Mesenchymal stem cell (in vitro differentiated cells and primary cell): Measurements from ENCODE around the gene RARB.

Experiments
- DNase-seq: peaks from one replicate; pipeline ENCODE4 v3.0.0-alpha.2; 2013
- H2AFZ ChIP-seq: one replicate; pipeline ENCODE4 v1.6.1; 2013; ENCODE audit warnings: low read depth, mild to moderate bottlenecking, control low read depth, inconsistent platforms, low read length, moderate library complexity
- H2AK5ac ChIP-seq: 2 replicates; pipeline ENCODE4 v1.6.1; 2013; ENCODE audit warnings: low read length, moderate library complexity, mild to moderate bottlenecking, inconsistent platforms; ENCODE audit not compliant: severe bottlenecking
- H2BK120ac ChIP-seq: one replicate; pipeline ENCODE4 v1.6.1; 2013; ENCODE audit warnings: low read depth, mild to moderate bottlenecking, inconsistent platforms, low read length, moderate library complexity
- H2BK12ac ChIP-seq, 2 experiments: one replicate each; pipeline ENCODE4 v1.6.1; 2013; ENCODE audit warnings: inconsistent platforms in 2 of 2, low read length in 2 of 2, mild to moderate bottlenecking in 2 of 2, moderate library complexity in 2 of 2, control low read depth in 1 of 2
- H2BK15ac ChIP-seq: one replicate; pipeline ENCODE4 v1.6.1; 2013; ENCODE audit warnings: mild to moderate bottlenecking, low read depth, inconsistent platforms; ENCODE audit not compliant: poor library complexity, severe bottlenecking
- H2BK5ac ChIP-seq: 2 replicates; pipeline ENCODE4 v1.6.1; 2013; ENCODE audit warnings: low read depth, mild to moderate bottlenecking, low read length, control low read depth, inconsistent platforms; ENCODE audit not compliant: poor library complexity, severe bottlenecking
- H3K14ac ChIP-seq, 2 experiments: one replicate each; pipeline ENCODE4 v1.6.1; 2013; ENCODE audit warnings: inconsistent platforms in 2 of 2, low read length in 2 of 2, control low read depth in 1 of 2, mild to moderate bottlenecking in 1 of 2, moderate library complexity in 1 of 2
- H3K18ac ChIP-seq, 2 experiments: one replicate each; pipeline ENCODE4 v1.6.1; 2013; ENCODE audit warnings: inconsistent platforms in 2 of 2, low read length in 2 of 2, control low read depth in 1 of 2, low read depth in 1 of 2, mild to moderate bottlenecking in 1 of 2
- H3K23ac ChIP-seq, 2 experiments: one replicate each; pipeline ENCODE4 v1.6.1; 2013; ENCODE audit warnings: inconsistent platforms in 2 of 2, low read length in 2 of 2, mild to moderate bottlenecking in 2 of 2, moderate library complexity in 2 of 2, control low read depth in 1 of 2
- H3K27ac ChIP-seq: 2 replicates; pipeline ENCODE4 v1.5.1; 2013; ENCODE audit warnings: mild to moderate bottlenecking, moderate library complexity, low read length, control low read depth, inconsistent platforms; ENCODE audit not compliant: poor library complexity, severe bottlenecking
- H3K27me3 ChIP-seq, 2 experiments: 2 replicates each; pipeline versions ENCODE4 v1.6.1 to v1.7.0; 2013; ENCODE audit warnings: low read length in 2 of 2, mild to moderate bottlenecking in 2 of 2, moderate library complexity in 2 of 2, control low read depth in 1 of 2, inconsistent platforms in 1 of 2; ENCODE audit not compliant: control insufficient read depth in 1 of 2, insufficient read depth in 1 of 2
- H3K36me3 ChIP-seq, 2 experiments: 2 replicates each; pipeline versions ENCODE4 v1.6.1 to v1.7.0; 2013; ENCODE audit warnings: low read length in 2 of 2, control low read depth in 1 of 2, inconsistent platforms in 1 of 2, low read depth in 1 of 2, mild to moderate bottlenecking in 1 of 2; ENCODE audit not compliant: insufficient read depth in 2 of 2, control insufficient read depth in 1 of 2
- H3K4ac ChIP-seq, 2 experiments: one replicate each; pipeline ENCODE4 v1.6.1; 2013; ENCODE audit warnings: inconsistent platforms in 2 of 2, low read length in 2 of 2, mild to moderate bottlenecking in 2 of 2, moderate library complexity in 2 of 2, control low read depth in 1 of 2, low read depth in 1 of 2
- H3K4me1 ChIP-seq: 2 replicates; pipeline ENCODE4 v1.6.1; 2013; ENCODE audit warnings: low read depth, low read length, control low read depth; ENCODE audit not compliant: control insufficient read depth, insufficient read depth
- H3K4me2 ChIP-seq: 2 replicates; pipeline ENCODE4 v1.6.1; 2013; ENCODE audit warnings: low read length, mild to moderate bottlenecking, inconsistent platforms; ENCODE audit not compliant: poor library complexity, severe bottlenecking
- H3K4me3 ChIP-seq, 2 experiments: 2 replicates each; pipeline versions ENCODE4 v1.5.1 to v1.7.0; 2013; ENCODE audit warnings: low read length in 2 of 2, mild to moderate bottlenecking in 2 of 2, control low read depth in 1 of 2, low read depth in 1 of 2; ENCODE audit not compliant: insufficient read depth in 1 of 2
- H3K79me1 ChIP-seq: replicated peaks from 2 replicates; pipeline ENCODE4 v1.6.1; 2013; ENCODE audit warnings: mild to moderate bottlenecking, control low read depth, low read length, inconsistent platforms; ENCODE audit not compliant: poor library complexity, severe bottlenecking
- H3K9ac ChIP-seq: 2 replicates; pipeline ENCODE4 v1.7.0; 2013; ENCODE audit warnings: mild to moderate bottlenecking, low read length, moderate library complexity
- H3K9me3 ChIP-seq: 2 replicates; pipeline ENCODE4 v1.7.0; 2013; ENCODE audit warnings: mild to moderate bottlenecking, low read length; ENCODE audit not compliant: control insufficient read depth
- H4K8ac ChIP-seq: one replicate; pipeline ENCODE4 v1.6.1; 2013; ENCODE audit warnings: inconsistent platforms, mild to moderate bottlenecking, low read length, moderate library complexity
- H4K91ac ChIP-seq: one replicate; pipeline ENCODE4 v1.6.1; 2013; ENCODE audit warnings: mild to moderate bottlenecking, low read length, inconsistent platforms
- WGBS: methylation state at CpG from one replicate; pipeline ENCODE4 v1.1.7; 2013; ENCODE audit warnings: mixed read lengths; 5-methylcytosine and 5-hydroxymethylcytosine counted together

The RARB gene

DNA sequence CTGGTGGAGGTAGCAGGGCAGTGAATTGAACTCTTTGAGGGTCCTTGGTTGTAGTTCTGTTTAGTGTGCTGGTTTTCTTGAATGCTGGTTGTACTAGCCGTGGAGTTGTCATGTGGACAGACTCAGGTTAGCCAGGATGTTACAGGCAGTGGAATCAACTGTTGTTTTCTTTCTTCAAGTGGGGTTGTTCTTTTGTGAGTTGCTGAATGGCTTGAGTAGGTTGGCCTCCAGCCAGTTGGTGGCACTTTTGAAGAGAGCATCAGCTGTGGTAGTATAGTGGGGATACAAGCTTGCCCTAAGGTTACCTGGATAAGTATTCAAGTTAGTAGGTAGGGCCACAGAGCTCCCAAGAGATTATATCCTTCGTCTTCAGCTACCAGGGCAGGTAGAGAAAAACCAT lies 31.8 kb upstream of the RARB start:
- Histone ChIP-seq H4K91ac (no peak overlapping the region), H3K4me1 (no peaks in the 10 kb centered on the region), H3K14ac (no peak overlapping the region), H3K79me1 (no peaks in the 10 kb centered on the region), H2BK12ac (no peak overlapping the region), H3K4ac (no peak overlapping the region), H3K4me2 (no peak overlapping the region), H3K27ac (no peak overlapping the region), H3K9me3 (no peaks in the 10 kb centered on the region), H2AK5ac (no peak overlapping the region), H4K8ac (no peak overlapping the region), H3K23ac (no peak overlapping the region), H3K4me3 (no peak overlapping the region), H3K27me3 (no peaks in the 10 kb centered on the region), H3K18ac (no peak overlapping the region), H2BK5ac (no peak overlapping the region), H2AFZ (no peak overlapping the region), H2BK120ac (no peak overlapping the region), H2BK15ac (no peak overlapping the region), H3K36me3 (no peaks in the 10 kb centered on the region), H3K9ac (no peak overlapping the region)
- WGBS, result 91% methylated on average over 2 of the region's 2 CpGs
- no peak for DNase-seq

DNA sequence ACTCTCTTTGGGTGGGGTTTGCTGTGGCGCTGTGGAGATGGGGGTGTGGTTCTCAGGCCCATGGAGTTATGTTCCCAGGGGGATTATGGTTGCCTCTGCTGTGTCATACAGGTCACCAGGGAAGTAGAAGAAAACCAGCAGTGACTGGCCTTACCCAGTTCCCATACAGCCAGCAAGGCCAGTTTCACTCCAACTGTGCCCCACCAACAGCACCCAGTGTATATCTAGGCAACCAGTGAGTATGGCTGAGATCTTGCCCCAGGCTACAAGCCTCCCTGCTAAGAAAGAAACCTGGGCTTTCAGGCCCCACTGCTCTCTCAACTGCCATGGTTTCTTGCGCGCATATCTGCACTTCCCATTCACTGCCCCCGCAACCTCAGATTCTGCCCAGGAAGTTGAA lies 31.4 kb upstream of the RARB start:
- Histone ChIP-seq H2BK12ac (peak overlapping the region in 1 of 2 experiments; percentile 19), H3K27ac (no peak overlapping the region), H2BK15ac (no peak overlapping the region), H2AFZ (no peak overlapping the region), H3K4me2 (no peak overlapping the region), H3K27me3 (no peaks in the 10 kb centered on the region), H3K79me1 (no peaks in the 10 kb centered on the region), H3K4me3 (no peak overlapping the region), H4K91ac (no peak overlapping the region), H3K23ac (no peak overlapping the region), H3K14ac (no peak overlapping the region), H4K8ac (no peak overlapping the region), H2BK120ac (no peak overlapping the region), H3K18ac (no peak overlapping the region), H3K9me3 (no peaks in the 10 kb centered on the region), H3K4me1 (no peaks in the 10 kb centered on the region), H3K9ac (no peak overlapping the region), H3K4ac (no peak overlapping the region), H3K36me3 (no peaks in the 10 kb centered on the region), H2AK5ac (no peak overlapping the region), H2BK5ac (no peak overlapping the region)
- DNase-seq, result no peak
- over 99% methylated on average over 4 of the region's 4 CpGs for WGBS

DNA sequence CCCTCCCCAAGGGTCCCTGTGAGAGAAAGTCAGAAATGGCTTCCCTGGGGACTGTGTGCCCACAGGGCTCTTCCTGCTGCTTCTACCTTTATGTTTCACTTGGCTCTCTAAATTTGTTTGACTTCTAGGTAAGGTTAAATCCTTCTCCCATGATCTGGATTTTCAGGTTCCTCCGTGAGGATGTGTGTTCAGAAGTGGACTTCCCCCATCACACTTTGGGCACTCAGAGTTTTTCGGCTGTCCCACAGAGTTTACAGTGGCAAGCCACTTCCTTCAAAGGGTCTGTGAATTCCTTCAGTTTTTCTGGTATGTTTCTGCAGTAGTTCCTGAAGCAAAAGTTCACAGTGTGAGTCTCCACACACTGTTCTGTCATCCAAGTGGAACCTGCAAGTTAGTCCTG lies 30.9 kb upstream of the RARB start:
- no peaks in the 10 kb centered on the region for H3K79me1 ChIP-seq
- H2BK120ac ChIP-seq, result no peak overlapping the region
- H2AK5ac ChIP-seq, result no peak overlapping the region
- no peak overlapping the region for H3K4me3 ChIP-seq
- H3K4me2 ChIP-seq, result no peak overlapping the region
- no peak overlapping the region for H3K9ac ChIP-seq
- no peak overlapping the region for H3K14ac ChIP-seq
- no peak overlapping the region for H2AFZ ChIP-seq
- DNase-seq, result no peak
- no peak overlapping the region for H2BK15ac ChIP-seq
- no peak overlapping the region for H4K8ac ChIP-seq
- H3K4ac ChIP-seq, result no peak overlapping the region
- no peak overlapping the region for H3K23ac ChIP-seq
- H3K9me3 ChIP-seq, result no peaks in the 10 kb centered on the region
- no peak overlapping the region for H4K91ac ChIP-seq
- H3K27me3 ChIP-seq, result no peaks in the 10 kb centered on the region
- no peaks in the 10 kb centered on the region for H3K36me3 ChIP-seq
- H3K4me1 ChIP-seq, result no peaks in the 10 kb centered on the region
- no peak overlapping the region for H3K18ac ChIP-seq
- H3K27ac ChIP-seq, result no peak overlapping the region
- no peak overlapping the region for H2BK12ac ChIP-seq
- no peak overlapping the region for H2BK5ac ChIP-seq
- WGBS, result 96% methylated on average over 2 of the region's 2 CpGs

DNA sequence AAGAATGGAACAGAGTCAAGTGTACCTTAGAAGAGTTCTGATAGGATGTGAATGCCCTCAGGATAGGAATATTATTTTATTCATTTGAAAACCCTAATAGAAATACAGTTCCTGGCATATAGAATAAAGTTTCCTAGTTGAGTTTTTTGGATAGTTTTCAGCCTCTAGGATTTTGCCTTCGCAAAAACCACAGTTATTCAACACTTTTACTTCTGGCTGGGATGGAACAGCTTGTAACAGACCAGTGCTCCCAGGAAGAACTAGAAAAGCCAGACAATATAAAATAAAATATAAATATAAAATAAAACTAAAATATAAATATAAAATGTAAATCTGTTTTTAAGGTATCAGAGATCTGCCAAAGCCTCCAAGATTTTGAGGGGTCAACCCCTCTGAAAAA lies 27.5 kb upstream of the RARB start:
- Histone ChIP-seq H2BK12ac (no peak overlapping the region), H3K27me3 (no peaks in the 10 kb centered on the region), H2BK15ac (no peak overlapping the region), H2BK120ac (no peak overlapping the region), H3K9ac (no peak overlapping the region), H2AK5ac (no peak overlapping the region), H3K4ac (no peak overlapping the region), H3K4me1 (no peaks in the 10 kb centered on the region), H3K36me3 (no peaks in the 10 kb centered on the region), H3K14ac (no peak overlapping the region), H3K4me2 (no peak overlapping the region), H2AFZ (no peak overlapping the region), H2BK5ac (no peak overlapping the region), H4K8ac (no peak overlapping the region), H3K18ac (no peak overlapping the region), H3K79me1 (no peaks in the 10 kb centered on the region), H3K4me3 (no peak overlapping the region), H3K23ac (no peak overlapping the region), H3K9me3 (no peaks in the 10 kb centered on the region), H4K91ac (no peak overlapping the region), H3K27ac (no peak overlapping the region)
- no peak for DNase-seq
- WGBS, result no CpG with 5 or more reads among the region's 1 CpG
